Thymus (tissue), 11 donors: ENCODE data around the gene EME2. TPM values are rescaled to one million over a fixed set of nuclear protein-coding genes. Genes with fewer than 3 reads are reported as not detected.
"Not testable (repeated sequence)": the region's sequence is repeated elsewhere in the genome, so short reads cannot be mapped to it uniquely, and the experiment has no call there.

ENCODE experiments used
- DNase-seq, 9 donors: peaks; one replicate each; pipeline ENCODE4 v3.0.0-alpha.2; 2013; ENCODE audit warnings: low spot score in 9 of 9, low read depth in 6 of 9, missing footprints in 1 of 9
- H3K27ac ChIP-seq, 2 donors: one replicate each; pipeline ENCODE4 v1.5.1; 2013; ENCODE audit warnings: control low read depth in 1 of 2, low read depth in 1 of 2, low read length in 1 of 2, mild to moderate bottlenecking in 1 of 2, moderate library complexity in 1 of 2
- H3K27me3 ChIP-seq, 2 donors: one replicate each; pipeline ENCODE4 v1.5.1; 2013; ENCODE audit warnings: low read length in 1 of 2; ENCODE audit not compliant: control insufficient read depth in 2 of 2, insufficient read depth in 1 of 2
- H3K36me3 ChIP-seq, 2 donors: one replicate each; pipeline ENCODE4 v1.5.1; 2013; ENCODE audit warnings: low read length in 1 of 2, mild to moderate bottlenecking in 1 of 2, moderate library complexity in 1 of 2; ENCODE audit not compliant: control insufficient read depth in 2 of 2, insufficient read depth in 2 of 2
- H3K4me1 ChIP-seq, 2 donors: one replicate each; pipeline ENCODE4 v1.5.1; 2013; ENCODE audit warnings: low read length in 2 of 2; ENCODE audit not compliant: control insufficient read depth in 2 of 2, insufficient read depth in 2 of 2
- H3K4me3 ChIP-seq, 2 donors: one replicate each; pipeline ENCODE4 v1.5.1; 2013; ENCODE audit warnings: low read length in 2 of 2, control low read depth in 1 of 2, mild to moderate bottlenecking in 1 of 2
- H3K9me3 ChIP-seq, 2 donors: one replicate each; pipeline ENCODE4 v1.5.1; 2013; ENCODE audit warnings: low read length in 1 of 2, mild to moderate bottlenecking in 1 of 2; ENCODE audit not compliant: control insufficient read depth in 2 of 2, insufficient read depth in 1 of 2
- WGBS: extraction: QIAGEN DNeasy Blood & Tissue Kit; methylation state at CpG from one replicate; pipeline ENCODE4 v1.1.7; 2013; 5-methylcytosine and 5-hydroxymethylcytosine counted together
- polyA plus RNA-seq: library from polyadenylated mRNA; stranded (reverse); fragments of 200-250 nt; gene quantifications from one replicate; pipeline ENCODE4 v1.2.3, GENCODE V29; 2013
- total RNA-seq: library from RNA; stranded (reverse); fragments of 120-200 nt; gene quantifications from one replicate; pipeline ENCODE4 v1.2.4, GENCODE V29; 2013
- donor health status: healthy.

Gene EME2
- total and polyA plus RNA-seq, 2 donors, result 6.1 to 13.1 TPM

DNA sequence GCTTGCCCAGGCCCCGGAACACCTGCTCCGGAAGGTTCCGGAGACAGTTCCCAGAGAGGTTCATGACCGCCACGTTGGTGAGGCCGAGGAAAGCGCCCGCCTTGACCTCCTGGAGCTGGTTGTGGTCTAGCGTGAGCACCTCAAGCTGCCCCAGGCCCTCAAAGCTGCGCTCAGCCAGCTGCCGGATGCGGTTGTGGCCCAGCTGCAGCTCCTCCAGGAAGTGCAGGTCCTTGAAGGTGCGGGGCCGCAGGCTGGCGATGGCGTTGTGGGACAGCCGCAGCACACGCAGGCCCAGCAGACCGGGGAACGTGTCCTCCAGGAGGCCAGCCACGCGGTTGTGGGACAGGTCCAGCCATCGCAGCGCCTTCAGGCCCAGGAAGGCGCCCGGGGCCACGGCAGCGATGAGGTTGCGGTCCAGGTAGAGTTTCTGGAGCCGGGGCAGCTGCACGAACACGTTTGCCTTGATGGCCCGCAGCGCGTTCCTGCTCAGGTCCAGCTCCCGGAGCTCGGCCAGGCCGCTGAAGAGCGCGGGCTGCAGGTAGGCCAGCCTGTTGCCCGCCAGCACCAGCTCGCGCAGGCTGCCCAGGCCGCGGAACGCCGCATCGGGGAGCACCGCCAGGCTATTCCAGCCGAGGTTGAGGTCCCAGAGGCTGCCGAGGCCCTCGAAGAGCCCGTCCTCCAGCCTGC is 18.8 kb downstream of the EME2 start:
- peaks cover 0 to 4% of the 10 kb centered on the region in 2 donors for H3K9me3 ChIP-seq
- DNase-seq, result no peak
- peaks cover 43 to 61% of the 10 kb centered on the region in 2 donors for H3K36me3 ChIP-seq

GRCh38 chr16:1791943-1792812 is 19.6 kb downstream of the EME2 start:
- H3K4me1 ChIP-seq, result peaks cover 0 to 3% of the 10 kb centered on the region in 2 donors
- peaks cover 0 to 4% of the 10 kb centered on the region in 2 donors for H3K9me3 ChIP-seq
- no peaks in the 10 kb centered on the region for H3K27me3 ChIP-seq
- H3K27ac ChIP-seq, result no peak overlapping the region
- 96% methylated on average over 59 of the region's 59 CpGs for WGBS
- DNase-seq, result no peak
- no peak overlapping the region for H3K4me3 ChIP-seq
- H3K36me3 ChIP-seq, result peaks cover 36 to 53% of the 10 kb centered on the region in 2 donors

More for the DNA sequence above, 18.8 kb downstream of the EME2 start:
- no peak overlapping the region for H3K4me3 ChIP-seq
- no peak overlapping the region for H3K27ac ChIP-seq
- WGBS, result 97% methylated on average over 53 of the region's 53 CpGs
- peaks cover 0 to 3% of the 10 kb centered on the region in 2 donors for H3K4me1 ChIP-seq
- no peaks in the 10 kb centered on the region for H3K27me3 ChIP-seq

DNA sequence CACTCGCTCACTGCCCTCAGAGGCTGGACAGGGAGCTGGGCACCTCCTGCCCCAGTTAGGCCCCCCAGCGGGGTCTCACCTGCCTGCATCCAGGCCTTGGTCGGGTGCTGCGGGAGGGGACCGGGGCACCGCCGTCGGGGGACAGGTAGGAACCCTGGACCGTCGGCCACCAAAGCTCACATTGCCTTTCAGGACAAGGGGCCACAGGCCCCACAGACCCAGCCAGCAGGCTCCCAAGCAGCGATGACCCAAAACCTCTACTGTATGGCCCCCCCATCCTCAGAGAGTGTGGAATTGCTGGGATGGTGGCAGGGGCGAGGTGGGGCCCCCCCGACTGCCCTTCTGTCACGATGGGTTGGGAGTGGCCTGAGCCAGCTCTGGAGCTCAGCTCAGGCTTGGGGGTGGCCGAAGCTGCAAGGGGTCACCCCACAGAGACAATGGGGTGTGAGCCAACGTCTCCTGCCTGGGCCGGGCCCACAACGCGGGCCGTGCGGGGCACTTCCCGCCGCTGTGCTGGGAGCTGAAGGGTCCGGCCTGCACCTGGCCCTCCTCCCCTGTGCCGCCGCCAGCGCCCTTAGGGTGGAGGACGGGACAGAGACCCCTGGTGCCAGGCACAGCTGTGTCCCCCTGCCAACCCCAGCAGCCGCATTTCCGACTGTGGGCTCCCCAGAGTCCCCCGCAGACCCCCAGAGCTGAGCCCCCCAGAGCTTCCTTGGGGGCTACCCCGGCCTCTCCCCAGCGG is 20.4 kb downstream of the EME2 start:
- no peak for DNase-seq
- H3K36me3 ChIP-seq, result peaks cover 28 to 45% of the 10 kb centered on the region in 2 donors
- H3K9me3 ChIP-seq, result peaks cover 0 to 6% of the 10 kb centered on the region in 2 donors
- peaks cover 0 to 3% of the 10 kb centered on the region in 2 donors for H3K4me1 ChIP-seq
- H3K27ac ChIP-seq, result no peak overlapping the region
- no peaks in the 10 kb centered on the region for H3K27me3 ChIP-seq
- no peak overlapping the region for H3K4me3 ChIP-seq
- WGBS, result 94% methylated on average over 33 of the region's 33 CpGs

- no peak within 1 kb of the TSS for H3K4me3 ChIP-seq
- DNase-seq, result no peak
- H3K27ac ChIP-seq, result no peak within 1 kb of the TSS
- H3K4me1 ChIP-seq, result peaks cover 0 to 3% of the 10 kb centered on the region in 2 donors
- 88% methylated on average over 28 of the region's 28 CpGs for WGBS
- peaks cover 1 to 13% of the 10 kb centered on the region in 2 donors for H3K9me3 ChIP-seq
- H3K27me3 ChIP-seq, result no peaks in the 10 kb centered on the region
- peaks cover 22 to 38% of the 10 kb centered on the region in 2 donors for H3K36me3 ChIP-seq
Measured at GRCh38 chr16:1793578-1794220, 21.1 kb downstream of the EME2 start, which contains the start of gene IGFALS. TSS of gene IGFALS (minus strand) at chr16:1793705. CDS start at chr16:1793652, 53 bp downstream.

DNA sequence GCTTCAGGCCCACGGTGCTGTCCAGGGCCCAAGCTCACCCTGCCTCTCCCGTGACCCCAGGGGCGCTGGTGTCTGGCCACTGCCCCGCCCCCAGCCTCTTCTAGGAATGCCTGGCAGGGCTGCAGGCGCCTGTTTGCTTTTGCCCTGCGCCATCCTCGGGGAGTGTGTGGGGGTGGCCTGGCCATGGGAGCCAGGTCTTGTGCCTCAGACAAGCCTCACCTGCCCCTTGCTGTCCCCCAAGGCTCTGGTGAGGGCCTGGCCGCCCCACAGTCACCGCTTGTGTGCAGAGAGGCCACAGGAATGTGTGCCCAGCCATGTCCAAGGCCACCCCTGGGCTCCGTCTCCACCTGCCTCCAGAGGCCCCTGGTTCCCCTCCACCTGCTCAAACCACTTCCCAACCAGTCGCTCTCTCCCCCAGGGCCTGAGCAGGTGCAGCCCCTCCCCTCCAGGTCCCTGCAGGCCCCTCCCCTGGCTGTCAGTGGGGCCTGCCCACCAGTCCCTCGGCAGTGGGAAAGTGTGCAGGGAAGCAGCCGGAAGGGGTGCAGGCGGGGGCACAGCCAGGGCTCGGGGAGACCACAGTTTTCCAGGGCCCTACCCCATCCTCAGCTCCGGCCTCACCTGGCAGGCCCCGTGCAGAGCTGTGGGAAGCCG is 21.7 kb downstream of the EME2 start:
- H3K4me3 ChIP-seq, result no peak overlapping the region
- no peak for DNase-seq
- H3K9me3 ChIP-seq, result peaks cover 1 to 15% of the 10 kb centered on the region in 2 donors
- H3K27me3 ChIP-seq, result no peaks in the 10 kb centered on the region
- WGBS, result 86% methylated on average over 18 of the region's 18 CpGs
- peaks cover 0 to 3% of the 10 kb centered on the region in 2 donors for H3K4me1 ChIP-seq
- H3K27ac ChIP-seq, result no peak overlapping the region
- peaks cover 15 to 32% of the 10 kb centered on the region in 2 donors for H3K36me3 ChIP-seq

- Histone ChIP-seq H3K27ac (no peak overlapping the region), H3K27me3 (no peaks in the 10 kb centered on the region), H3K9me3 (peaks cover 1 to 20% of the 10 kb centered on the region in 2 donors), H3K4me1 (peaks cover 0 to 3% of the 10 kb centered on the region in 2 donors), H3K36me3 (peaks cover 8 to 25% of the 10 kb centered on the region in 2 donors), H3K4me3 (no peak overlapping the region)
- DNase-seq, result no peak
- WGBS, result 95% methylated on average over 32 of the region's 32 CpGs
Measured at GRCh38 chr16:1794908-1795666, 22.5 kb downstream of the EME2 start.

GRCh38 chr16:1799263-1799662 is 26.7 kb downstream of the EME2 start:
- H3K4me1 ChIP-seq, DNase-seq, H3K27me3 ChIP-seq, H3K4me3 ChIP-seq, H3K36me3 ChIP-seq, H3K27ac ChIP-seq: not testable (repeated sequence)
- WGBS, result 89% methylated on average over 5 of the region's 5 CpGs
- peaks cover 1 to 16% of the 10 kb centered on the region in 2 donors for H3K9me3 ChIP-seq

- Histone ChIP-seq H3K4me1 (no peaks in the 10 kb centered on the region), H3K4me3 (no peak overlapping the region), H3K27me3 (no peaks in the 10 kb centered on the region)
Measured at GRCh38 chr16:1800701-1801100, 28.1 kb downstream of the EME2 start.

More at GRCh38 chr16:1800701-1801100, 28.1 kb downstream of the EME2 start:
- peaks cover 1 to 16% of the 10 kb centered on the region in 2 donors for H3K9me3 ChIP-seq
- 92% methylated on average over 10 of the region's 10 CpGs for WGBS
- no peak overlapping the region for H3K27ac ChIP-seq
- no peak for DNase-seq
- H3K36me3 ChIP-seq, result no peaks in the 10 kb centered on the region
